Measurements from ENCODE around the gene ARF3.
A peak's percentile ranks its signal among the peaks of the same experiment; 100 is the strongest.

Gene ARF3

GRCh38 chr12:48969160-48969771 is 12.0 kb upstream of the ARF3 start:
- no peak for TF ChIP-seq TAF1 (IDR thresholded peaks at IDR 0.05; ENCODE audit: low read depth, low read length)
- TF ChIP-seq PAX5 (IDR thresholded peaks at IDR 0.05; ENCODE audit: insufficient read depth, low read length, severe bottlenecking), result no peak
- no peak for TF ChIP-seq POLR2A (IDR thresholded peaks at IDR 0.05; ENCODE audit: low read depth, low read length)
- no peak for TF ChIP-seq POU2F2 (IDR thresholded peaks at IDR 0.05; ENCODE audit: low read depth, low read length)
- TF ChIP-seq POLR2AphosphoS5 (IDR thresholded peaks at IDR 0.05; ENCODE audit: low read depth, low read length), result no peak
- no peak for TF ChIP-seq SPI1 (IDR thresholded peaks at IDR 0.05; ENCODE audit: low read depth, low read length)
- no peak for FAIRE-seq
- no peak for DNase-seq (ENCODE audit: insufficient read length, low spot score)

GRCh38 chr12:48968467-48968866 is 11.2 kb upstream of the ARF3 start:
- DNase-seq (ENCODE audit: insufficient read length, low spot score), result no peak
- no peak for FAIRE-seq
- TF ChIP-seq SPI1 (IDR thresholded peaks at IDR 0.05; ENCODE audit: low read depth, low read length) (no peak), POLR2A (IDR thresholded peaks at IDR 0.05; ENCODE audit: low read depth, low read length) (no peak), PAX5 (IDR thresholded peaks at IDR 0.05; ENCODE audit: insufficient read depth, low read length, severe bottlenecking) (no peak), POLR2AphosphoS5 (IDR thresholded peaks at IDR 0.05; ENCODE audit: low read depth, low read length) (no peak)

GRCh38 chr12:48967991-48968390 is 10.7 kb upstream of the ARF3 start:
- FAIRE-seq, result no peak

GRCh38 chr12:48966177-48966895 is 9.0 kb upstream of the ARF3 start:
- no peak for TF ChIP-seq POU2F2 (IDR thresholded peaks at IDR 0.05; ENCODE audit: low read depth, low read length)
- peak; percentile 77 for TF ChIP-seq SPI1 (IDR thresholded peaks at IDR 0.05; ENCODE audit: low read depth, low read length)
- no peak for TF ChIP-seq TAF1 (IDR thresholded peaks at IDR 0.05; ENCODE audit: low read depth, low read length)
- TF ChIP-seq POLR2A (IDR thresholded peaks at IDR 0.05; ENCODE audit: low read depth, low read length), result no peak
- no peak for TF ChIP-seq POLR2AphosphoS5 (IDR thresholded peaks at IDR 0.05; ENCODE audit: low read depth, low read length)
- no peak for TF ChIP-seq PAX5 (IDR thresholded peaks at IDR 0.05; ENCODE audit: insufficient read depth, low read length, severe bottlenecking)
- FAIRE-seq, result no peak
- no peak for DNase-seq (ENCODE audit: insufficient read length, low spot score)

More at GRCh38 chr12:48967991-48968390, 10.7 kb upstream of the ARF3 start:
- no peak for DNase-seq (ENCODE audit: insufficient read length, low spot score)
- TF ChIP-seq SPI1 (IDR thresholded peaks at IDR 0.05; ENCODE audit: low read depth, low read length), result no peak
- no peak for TF ChIP-seq POLR2A (IDR thresholded peaks at IDR 0.05; ENCODE audit: low read depth, low read length)
- no peak for TF ChIP-seq POLR2AphosphoS5 (IDR thresholded peaks at IDR 0.05; ENCODE audit: low read depth, low read length)
- TF ChIP-seq PAX5 (IDR thresholded peaks at IDR 0.05; ENCODE audit: insufficient read depth, low read length, severe bottlenecking), result no peak
- TF ChIP-seq POU2F2 (IDR thresholded peaks at IDR 0.05; ENCODE audit: low read depth, low read length), result no peak
- TF ChIP-seq TAF1 (IDR thresholded peaks at IDR 0.05; ENCODE audit: low read depth, low read length), result no peak

- TF ChIP-seq POU2F2 (IDR thresholded peaks at IDR 0.05; ENCODE audit: low read depth, low read length) (no peak), POLR2A (IDR thresholded peaks at IDR 0.05; ENCODE audit: low read depth, low read length) (no peak)
- no peak for DNase-seq (ENCODE audit: insufficient read length, low spot score)
- no peak for FAIRE-seq
These were observed 8.1 kb upstream of the ARF3 start for GRCh38 chr12:48965298-48965838.

GRCh38 chr12:48961801-48962200 is 4.5 kb upstream of the ARF3 start:
- no peak for TF ChIP-seq POU2F2 (IDR thresholded peaks at IDR 0.05; ENCODE audit: low read depth, low read length)
- TF ChIP-seq POLR2A (IDR thresholded peaks at IDR 0.05; ENCODE audit: low read depth, low read length), result no peak
- TF ChIP-seq TAF1 (IDR thresholded peaks at IDR 0.05; ENCODE audit: low read depth, low read length), result no peak
- no peak for TF ChIP-seq SPI1 (IDR thresholded peaks at IDR 0.05; ENCODE audit: low read depth, low read length)
- no peak for TF ChIP-seq POLR2AphosphoS5 (IDR thresholded peaks at IDR 0.05; ENCODE audit: low read depth, low read length)
- no peak for TF ChIP-seq PAX5 (IDR thresholded peaks at IDR 0.05; ENCODE audit: insufficient read depth, low read length, severe bottlenecking)

GRCh38 chr12:48961331-48961730 is 4.0 kb upstream of the ARF3 start:
- no peak for FAIRE-seq
- no peak for DNase-seq (ENCODE audit: insufficient read length, low spot score)
- TF ChIP-seq PAX5 (IDR thresholded peaks at IDR 0.05; ENCODE audit: insufficient read depth, low read length, severe bottlenecking), result no peak
- TF ChIP-seq POLR2AphosphoS5 (IDR thresholded peaks at IDR 0.05; ENCODE audit: low read depth, low read length), result no peak
- no peak for TF ChIP-seq TAF1 (IDR thresholded peaks at IDR 0.05; ENCODE audit: low read depth, low read length)
- no peak for TF ChIP-seq POLR2A (IDR thresholded peaks at IDR 0.05; ENCODE audit: low read depth, low read length)
- no peak for TF ChIP-seq POU2F2 (IDR thresholded peaks at IDR 0.05; ENCODE audit: low read depth, low read length)
- TF ChIP-seq SPI1 (IDR thresholded peaks at IDR 0.05; ENCODE audit: low read depth, low read length), result no peak

More at GRCh38 chr12:48961801-48962200, 4.5 kb upstream of the ARF3 start:
- no peak for DNase-seq (ENCODE audit: insufficient read length, low spot score)
- FAIRE-seq, result no peak

GRCh38 chr12:48960834-48961233 is 3.5 kb upstream of the ARF3 start:
- FAIRE-seq (no peak), DNase-seq (ENCODE audit: insufficient read length, low spot score) (no peak)
- no peak for TF ChIP-seq POLR2A (IDR thresholded peaks at IDR 0.05; ENCODE audit: low read depth, low read length)
- no peak for TF ChIP-seq POU2F2 (IDR thresholded peaks at IDR 0.05; ENCODE audit: low read depth, low read length)
- TF ChIP-seq POLR2AphosphoS5 (IDR thresholded peaks at IDR 0.05; ENCODE audit: low read depth, low read length), result no peak
- TF ChIP-seq PAX5 (IDR thresholded peaks at IDR 0.05; ENCODE audit: insufficient read depth, low read length, severe bottlenecking), result no peak
- no peak for TF ChIP-seq TAF1 (IDR thresholded peaks at IDR 0.05; ENCODE audit: low read depth, low read length)
- TF ChIP-seq SPI1 (IDR thresholded peaks at IDR 0.05; ENCODE audit: low read depth, low read length), result no peak

GRCh38 chr12:48958049-48958388 is 732 bp upstream of the ARF3 start:
- DNase-seq (ENCODE audit: insufficient read length, low spot score), result no peak
- TF ChIP-seq POU2F2 (IDR thresholded peaks at IDR 0.05; ENCODE audit: low read depth, low read length) (no peak), SPI1 (IDR thresholded peaks at IDR 0.05; ENCODE audit: low read depth, low read length) (peak; percentile 30; the same call in 1 of the 2 replicates), POLR2AphosphoS5 (IDR thresholded peaks at IDR 0.05; ENCODE audit: low read depth, low read length) (no peak)
- no peak for FAIRE-seq
